Testis (tissue), 3 donors: Measurements from ENCODE around the gene FOXA2. TPM values are rescaled to one million over a fixed set of nuclear protein-coding genes. Genes with fewer than 3 reads are reported as not detected.

Experiments
- DNase-seq: peaks from one replicate; pipeline ENCODE4 v3.0.0-alpha.2; 2019
- H3K27ac ChIP-seq, 2 donors: fragments of 200-600 bp; sonication (generic); one replicate each; pipeline ENCODE4 v1.5.1; 2019
- H3K27me3 ChIP-seq: fragments of 200-600 bp; sonication (generic); one replicate; pipeline ENCODE4 v1.5.1; 2019
- H3K36me3 ChIP-seq: fragments of 200-600 bp; sonication (generic); one replicate; pipeline ENCODE4 v1.5.1; 2017; ENCODE audit warnings: low read depth; ENCODE audit errors: missing control alignments
- H3K4me1 ChIP-seq: fragments of 200-600 bp; sonication (generic); one replicate; pipeline ENCODE4 v1.5.1; 2019
- H3K4me3 ChIP-seq, 2 donors: fragments of 200-600 bp; sonication (generic); one replicate each; pipeline ENCODE4 v1.5.1; 2017 to 2019
- H3K9me3 ChIP-seq: fragments of 200-600 bp; sonication (generic); one replicate; pipeline ENCODE4 v1.5.1; 2017
- POLR2A ChIP-seq: fragments of 450-650 bp; IDR thresholded peaks from one replicate; pipeline ENCODE4 v1.6.1; 2017; ENCODE audit warnings: antibody characterized with exemption, mild to moderate bottlenecking, moderate library complexity
- WGBS, 2 donors: methylation state at CpG; one replicate each; pipeline ENCODE4 v1.1.5; 2018; 5-methylcytosine and 5-hydroxymethylcytosine counted together
- intact Hi-C: fragments of 100-400 bp; cut with DNase I; formaldehyde crosslinking; loops from one replicate; pipeline ENCODE4 v1.15.1; 2023; ENCODE audit warnings: low total_unique reads
- polyA plus RNA-seq: library from polyadenylated mRNA; stranded (reverse); fragments of 350-450 nt; fragmentation: Illumina TruSeq; extraction: RNeasy Lipid Tissue Mini Kit (QIAGEN cat#74804); gene quantifications from one replicate; pipeline ENCODE4 v1.2.3, GENCODE V29; 2014; ENCODE audit warnings: low read depth, low replicate concordance; ENCODE audit not compliant: insufficient read depth
- total RNA-seq, 2 donors: library from RNA; depleted of rRNA; stranded (reverse); fragments of >200 nt; gene quantifications; one replicate each; pipeline ENCODE4 v1.2.3, GENCODE V29; 2016
- TF ChIP-seq, protein P1 (sequence below), 3 experiments: fragments of 450-650 bp in 2 of 3; fragments of 200-600 bp in 1 of 3; sonication (generic) in 1 of 3; IDR thresholded peaks; one replicate each; pipeline ENCODE4 v1.5.1; 2016 to 2019; ENCODE audit warnings: antibody characterized with exemption in 3 of 3, mild to moderate bottlenecking in 2 of 3, moderate library complexity in 1 of 3

The FOXA2 gene
- total and polyA plus RNA-seq, 3 donors from 2014 or later, result 0.24 to 0.54 (median 0.43) TPM

- H3K9me3 ChIP-seq, result no peaks in the 10 kb centered on the region
- no peak for DNase-seq
- H3K4me1 ChIP-seq, result no peaks in the 10 kb centered on the region
- no peaks in the 10 kb centered on the region for H3K27me3 ChIP-seq
- no peak overlapping the region for H3K27ac ChIP-seq
- no peak overlapping the region for H3K4me3 ChIP-seq
- intact Hi-C loops, result no loop called here
- H3K36me3 ChIP-seq, result no peaks in the 10 kb centered on the region
- TF ChIP-seq, protein P1, sequence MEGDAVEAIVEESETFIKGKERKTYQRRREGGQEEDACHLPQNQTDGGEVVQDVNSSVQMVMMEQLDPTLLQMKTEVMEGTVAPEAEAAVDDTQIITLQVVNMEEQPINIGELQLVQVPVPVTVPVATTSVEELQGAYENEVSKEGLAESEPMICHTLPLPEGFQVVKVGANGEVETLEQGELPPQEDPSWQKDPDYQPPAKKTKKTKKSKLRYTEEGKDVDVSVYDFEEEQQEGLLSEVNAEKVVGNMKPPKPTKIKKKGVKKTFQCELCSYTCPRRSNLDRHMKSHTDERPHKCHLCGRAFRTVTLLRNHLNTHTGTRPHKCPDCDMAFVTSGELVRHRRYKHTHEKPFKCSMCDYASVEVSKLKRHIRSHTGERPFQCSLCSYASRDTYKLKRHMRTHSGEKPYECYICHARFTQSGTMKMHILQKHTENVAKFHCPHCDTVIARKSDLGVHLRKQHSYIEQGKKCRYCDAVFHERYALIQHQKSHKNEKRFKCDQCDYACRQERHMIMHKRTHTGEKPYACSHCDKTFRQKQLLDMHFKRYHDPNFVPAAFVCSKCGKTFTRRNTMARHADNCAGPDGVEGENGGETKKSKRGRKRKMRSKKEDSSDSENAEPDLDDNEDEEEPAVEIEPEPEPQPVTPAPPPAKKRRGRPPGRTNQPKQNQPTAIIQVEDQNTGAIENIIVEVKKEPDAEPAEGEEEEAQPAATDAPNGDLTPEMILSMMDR (IDR thresholded peaks at IDR 0.05), result no peak
- TF ChIP-seq POLR2A, result no peak
- 17 to 18% methylated on average over 10 to 16 of the region's 16 CpGs for WGBS, 2 donors
These were observed 23.6 kb downstream of the FOXA2 start for GRCh38 chr20:22560817-22561216.

DNA sequence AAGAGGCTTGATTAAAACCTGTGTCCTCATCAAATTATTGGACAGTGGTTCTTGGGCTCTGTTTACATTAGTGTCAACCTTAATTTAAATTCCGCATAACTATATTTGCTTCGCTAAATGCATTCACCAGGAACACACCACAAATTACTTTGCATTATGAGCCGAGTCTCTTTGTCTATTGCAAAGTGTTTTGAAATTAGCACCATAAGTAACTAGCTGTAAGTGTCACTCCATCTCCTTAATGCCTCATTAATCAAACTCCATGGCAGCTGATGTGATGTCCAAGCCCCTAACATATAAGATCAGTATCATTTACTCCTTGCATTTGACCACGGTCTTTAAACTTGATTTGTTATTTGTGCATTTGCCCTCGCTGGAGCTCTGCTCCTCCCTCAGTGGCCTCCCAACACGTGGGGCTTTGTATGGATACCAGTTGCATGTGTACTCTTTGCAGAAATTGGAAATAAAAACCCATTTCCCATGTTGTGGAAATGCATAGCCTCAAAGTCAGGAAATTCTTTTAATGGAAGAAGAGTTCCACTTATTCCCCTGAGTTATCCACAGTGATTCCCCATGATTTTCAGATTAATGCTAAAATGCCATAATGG, 24.6 kb downstream of the FOXA2 start:
- no peaks in the 10 kb centered on the region for H3K27me3 ChIP-seq

DNA sequence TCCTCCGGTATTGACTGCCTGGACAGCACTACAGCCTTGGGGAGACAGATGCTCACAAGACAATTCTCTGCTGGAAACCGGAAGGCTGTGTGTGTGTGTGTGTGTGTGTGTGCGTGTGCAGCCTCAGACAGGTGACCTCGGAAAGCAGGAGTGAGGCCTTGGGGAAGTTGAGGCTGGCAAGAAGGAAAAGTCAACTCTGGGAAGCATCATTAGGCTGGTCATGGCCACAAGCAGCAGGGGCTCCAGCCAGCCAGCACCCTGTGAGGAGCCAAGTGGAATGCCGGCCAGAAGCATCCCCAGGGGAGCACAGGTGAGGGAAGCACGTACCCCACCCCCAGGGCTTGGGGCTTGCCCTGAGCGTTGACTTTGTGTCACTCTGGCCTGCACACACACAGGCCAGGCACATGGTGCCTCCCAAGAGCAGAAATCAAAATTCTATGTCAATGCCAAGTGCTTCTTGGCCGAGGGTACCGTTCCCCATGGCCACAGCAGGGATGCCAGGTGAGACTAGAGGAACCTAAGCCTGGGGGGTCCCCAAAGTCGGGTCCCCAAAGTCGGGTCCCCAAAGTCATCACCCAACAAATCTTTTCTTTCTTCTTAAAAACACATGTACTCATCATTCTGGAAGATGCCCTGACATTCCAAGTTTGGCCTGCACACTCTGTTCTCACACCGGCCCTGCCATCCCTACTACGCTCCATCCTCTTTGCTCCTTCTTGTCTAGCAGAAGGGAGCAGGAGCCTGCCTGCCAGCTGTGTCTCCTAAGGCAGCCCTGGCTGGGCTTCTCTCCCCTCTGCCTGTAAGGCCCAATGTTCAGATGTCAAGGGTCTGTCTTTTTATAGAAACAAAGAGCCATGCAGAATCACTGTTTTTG, 26.7 kb downstream of the FOXA2 start:
- Histone ChIP-seq H3K27me3 (no peaks in the 10 kb centered on the region), H3K9me3 (no peaks in the 10 kb centered on the region), H3K4me3 (no peak overlapping the region), H3K36me3 (no peaks in the 10 kb centered on the region), H3K27ac (no peak overlapping the region), H3K4me1 (no peaks in the 10 kb centered on the region)
- intact Hi-C loops, result no loop called here
- TF ChIP-seq, protein P1 (IDR thresholded peaks at IDR 0.05), result no peak
- no peak for TF ChIP-seq POLR2A
- 70 to 75% methylated on average over 11 to 13 of the region's 13 CpGs for WGBS, 2 donors
- no peak for DNase-seq

More for the DNA sequence above, 24.6 kb downstream of the FOXA2 start:
- no peak for TF ChIP-seq POLR2A
- TF ChIP-seq, protein P1 (IDR thresholded peaks at IDR 0.05), result no peak
- Histone ChIP-seq H3K36me3 (no peaks in the 10 kb centered on the region), H3K27ac (no peak overlapping the region), H3K9me3 (no peaks in the 10 kb centered on the region), H3K4me3 (no peak overlapping the region), H3K4me1 (no peaks in the 10 kb centered on the region)
- DNase-seq, result no peak
- 22 to 37% methylated on average over 6 of the region's 6 CpGs for WGBS, 2 donors
- intact Hi-C loops, result no loop called here

DNA sequence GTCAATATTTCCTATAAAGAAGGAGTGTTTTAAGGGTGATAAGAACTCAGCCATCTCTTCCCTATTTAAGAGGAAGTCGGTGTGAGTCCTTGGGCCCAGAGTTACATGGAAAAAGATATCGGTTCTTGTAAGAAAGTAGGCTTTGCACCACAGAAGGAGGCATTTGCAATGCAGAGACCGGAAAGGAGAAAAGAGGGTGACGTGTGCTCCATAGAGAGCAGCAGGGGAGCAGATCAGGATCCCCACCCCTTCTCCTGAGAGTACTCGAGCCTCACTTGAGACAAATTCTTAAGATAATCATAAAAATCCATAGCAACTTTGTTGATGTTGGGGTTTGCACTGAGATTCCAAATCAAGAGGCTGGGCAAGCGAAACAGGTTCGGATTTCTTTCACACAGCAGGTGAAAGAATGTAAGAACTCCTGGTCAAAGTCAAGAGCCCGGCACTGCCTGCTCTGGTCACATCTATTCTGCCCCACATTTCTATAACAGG, 27.8 kb downstream of the FOXA2 start:
- TF ChIP-seq, protein P1 (IDR thresholded peaks at IDR 0.05), result no peak
- TF ChIP-seq POLR2A, result no peak
- Histone ChIP-seq H3K4me1 (no peaks in the 10 kb centered on the region), H3K27me3 (no peaks in the 10 kb centered on the region), H3K36me3 (no peaks in the 10 kb centered on the region), H3K4me3 (no peak overlapping the region), H3K27ac (no peak overlapping the region), H3K9me3 (no peaks in the 10 kb centered on the region)
- 53 to 58% methylated on average over 8 of the region's 8 CpGs for WGBS, 2 donors
- intact Hi-C loops, result no loop called here
- DNase-seq, result no peak
